ACC112 (cell line): ENCODE measurements around the gene RYR2.

Source experiments
- H2AFZ ChIP-seq: fragments of 200-600 bp; sonication (generic); one replicate; pipeline ENCODE4 v1.6.0; 2017; ENCODE audit warnings: antibody characterized with exemption, low read length; ENCODE audit not compliant: unreplicated experiment
- H3K27ac ChIP-seq: fragments of 200-600 bp; sonication (generic); 2 replicates; pipeline ENCODE4 v1.5.1; 2014; ENCODE audit warnings: low read depth, mild to moderate bottlenecking, antibody characterized with exemption, low read length, moderate library complexity
- H3K27me3 ChIP-seq: fragments of 200-600 bp; sonication (generic); 2 replicates; pipeline ENCODE4 v1.6.1; 2014; ENCODE audit warnings: mild to moderate bottlenecking, antibody characterized with exemption, low read length, moderate library complexity, mixed read lengths; ENCODE audit not compliant: insufficient read depth
- H3K36me3 ChIP-seq: fragments of 200-600 bp; sonication (generic); 2 replicates; pipeline ENCODE4 v1.6.1; 2016; ENCODE audit warnings: mild to moderate bottlenecking, antibody characterized with exemption, low read length, moderate library complexity, mixed read lengths; ENCODE audit not compliant: insufficient read depth
- H3K4me1 ChIP-seq: fragments of 200-600 bp; sonication (generic); one replicate; pipeline ENCODE4 v1.6.1; 2016; ENCODE audit warnings: low read length, mixed read lengths; ENCODE audit not compliant: insufficient read depth, unreplicated experiment, control insufficient read depth
- H3K4me3 ChIP-seq: fragments of 200-600 bp; sonication (generic); 2 replicates; pipeline ENCODE4 v1.5.1; 2014; ENCODE audit warnings: mild to moderate bottlenecking, low read depth, low read length
- H3K79me2 ChIP-seq: fragments of 200-600 bp; sonication (generic); one replicate; pipeline ENCODE4 v1.6.0; 2016; ENCODE audit warnings: low read length; ENCODE audit not compliant: control insufficient read depth, unreplicated experiment, insufficient read depth

The RYR2 gene

DNA sequence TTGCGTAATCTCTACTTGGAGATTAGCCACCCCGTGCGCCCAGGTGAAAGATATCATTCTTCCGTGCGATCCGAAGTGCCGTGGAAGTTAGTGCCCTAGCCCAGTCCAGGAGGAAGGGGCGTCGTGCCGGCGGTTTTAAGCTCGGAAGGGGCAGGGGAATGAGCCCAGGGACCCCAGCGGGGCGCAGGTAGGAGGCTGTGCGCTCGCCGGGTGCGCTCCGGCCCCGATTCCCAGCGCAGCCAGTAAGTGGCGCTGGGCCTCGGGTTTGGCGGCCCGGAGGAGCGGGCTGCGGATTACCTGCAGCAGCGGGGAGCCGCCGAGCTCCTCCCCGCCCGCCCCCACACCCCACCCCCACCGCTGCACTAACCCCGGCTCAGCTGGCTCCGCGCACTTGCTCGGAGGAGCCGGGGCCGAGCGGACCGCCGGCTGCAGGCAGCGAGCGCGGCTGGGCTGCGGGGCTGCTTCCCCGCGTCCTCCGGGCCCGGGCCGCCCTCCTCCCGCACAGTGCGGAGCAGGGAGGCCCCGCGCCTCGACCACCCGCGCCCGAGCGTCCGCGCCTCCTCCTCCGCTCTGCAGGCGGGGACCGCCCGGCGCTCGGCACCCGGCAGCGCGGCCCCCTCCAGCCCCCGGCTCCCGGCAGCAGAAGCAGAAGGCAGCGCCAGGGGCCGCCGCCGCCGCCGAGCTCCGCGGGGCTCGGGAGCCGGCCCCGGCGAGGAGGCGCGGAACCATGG, at the start of gene RYR2:
Gene RYR2 (plus strand): TSS at position 390 of the 731 bp plus-strand sequence. CDS start 338 bp downstream, at position 728.
- Histone ChIP-seq H3K79me2 (no peaks in the 10 kb centered on the region), H3K4me3 (no peak within 1 kb of the TSS), H3K36me3 (no peaks in the 10 kb centered on the region), H3K27me3 (peaks cover 38% of the 10 kb centered on the region), H3K27ac (no peak within 1 kb of the TSS), H2AFZ (no peak within 1 kb of the TSS), H3K4me1 (no peaks in the 10 kb centered on the region)

DNA sequence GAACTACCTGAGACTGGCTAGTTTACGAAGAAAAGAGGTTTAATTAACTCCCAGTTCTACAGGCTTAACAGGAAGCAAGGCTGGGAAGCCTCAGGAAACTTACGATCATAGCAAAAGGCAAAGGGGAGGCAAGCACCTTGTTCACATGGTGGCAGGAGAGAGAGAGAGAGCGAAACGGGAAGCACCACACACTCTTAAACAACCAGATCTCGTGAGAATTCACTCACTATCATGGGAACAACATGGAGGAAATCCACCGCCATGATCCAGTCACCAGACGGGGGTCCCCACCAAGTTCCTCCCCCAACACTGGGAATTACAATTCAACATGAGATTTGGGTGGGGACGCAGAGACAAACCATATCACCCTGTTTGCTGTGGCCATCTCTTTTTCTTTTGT, 49.5 kb upstream of the RYR2 start:
- H3K4me3 ChIP-seq, result no peak overlapping the region
- no peak overlapping the region for H3K27ac ChIP-seq
- H3K4me1 ChIP-seq, result no peaks in the 10 kb centered on the region
- H3K79me2 ChIP-seq, result no peaks in the 10 kb centered on the region
- no peak overlapping the region for H2AFZ ChIP-seq
- no peaks in the 10 kb centered on the region for H3K27me3 ChIP-seq
- H3K36me3 ChIP-seq, result no peaks in the 10 kb centered on the region

DNA sequence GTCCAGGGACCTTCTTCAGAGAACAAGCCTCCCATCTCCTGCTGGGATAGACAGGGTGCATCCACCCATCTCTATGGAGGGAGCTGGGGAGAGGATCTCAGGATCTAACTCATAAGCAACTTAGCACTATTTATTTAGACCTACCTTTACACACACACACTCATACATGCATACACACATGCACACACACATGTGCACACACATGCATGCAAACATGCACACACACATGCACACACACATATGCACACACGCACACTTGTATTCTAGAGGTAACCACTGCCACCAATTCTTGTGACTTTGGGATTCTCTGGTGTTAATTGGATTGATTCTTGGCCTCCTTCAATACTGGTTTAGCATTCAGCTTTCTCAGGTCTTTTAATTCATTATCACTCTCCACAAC, 47.5 kb upstream of the RYR2 start:
- no peaks in the 10 kb centered on the region for H3K79me2 ChIP-seq
- no peaks in the 10 kb centered on the region for H3K36me3 ChIP-seq
- H2AFZ ChIP-seq, result no peak overlapping the region
- no peaks in the 10 kb centered on the region for H3K4me1 ChIP-seq
- no peak overlapping the region for H3K27ac ChIP-seq
- no peak overlapping the region for H3K4me3 ChIP-seq
- H3K27me3 ChIP-seq, result no peaks in the 10 kb centered on the region

DNA sequence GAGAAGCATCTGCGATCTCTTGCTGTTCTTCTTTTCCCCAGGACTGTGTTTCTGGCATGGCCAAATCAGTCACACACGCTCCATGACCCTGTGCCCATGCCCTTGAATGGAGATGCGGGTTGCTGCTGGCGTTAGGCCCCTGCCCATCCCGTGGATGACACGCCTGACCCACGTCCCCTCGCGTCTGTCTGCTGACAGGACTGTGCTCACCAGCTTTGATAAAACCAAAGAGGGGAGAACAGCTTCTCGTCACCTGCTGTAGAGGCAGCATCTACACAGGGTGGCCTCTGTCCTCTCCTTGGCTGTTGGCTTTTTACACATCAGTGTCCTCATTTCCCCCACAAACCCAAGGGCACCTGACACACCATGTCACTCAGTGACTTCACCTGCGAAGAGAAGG, 44.6 kb upstream of the RYR2 start:
- Histone ChIP-seq H3K4me3 (no peak overlapping the region), H3K4me1 (no peaks in the 10 kb centered on the region), H3K79me2 (no peaks in the 10 kb centered on the region), H3K27me3 (no peaks in the 10 kb centered on the region), H3K36me3 (no peaks in the 10 kb centered on the region), H3K27ac (no peak overlapping the region), H2AFZ (no peak overlapping the region)

DNA sequence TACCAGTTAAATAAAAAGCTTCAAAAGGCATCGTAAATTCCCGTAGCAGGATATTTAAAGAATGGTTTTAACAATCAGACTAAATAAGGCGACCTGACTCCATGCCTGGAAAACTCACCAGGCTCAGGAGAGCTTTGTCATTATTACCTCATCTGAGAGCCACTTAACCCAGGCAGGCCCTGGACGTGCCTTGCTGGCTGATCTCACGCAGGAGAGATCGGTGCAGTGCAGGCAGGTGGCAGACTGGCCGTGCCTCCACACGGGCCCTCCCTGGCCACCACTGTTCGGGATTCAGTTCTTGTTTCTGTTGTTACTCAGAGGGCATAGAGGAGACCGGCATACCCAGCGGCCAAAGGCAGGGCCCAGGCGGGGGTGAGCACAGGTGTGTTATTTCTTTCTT, 44.1 kb upstream of the RYR2 start:
- Histone ChIP-seq H3K27ac (no peak overlapping the region), H3K36me3 (no peaks in the 10 kb centered on the region), H3K79me2 (no peaks in the 10 kb centered on the region), H2AFZ (no peak overlapping the region), H3K27me3 (no peaks in the 10 kb centered on the region), H3K4me3 (no peak overlapping the region), H3K4me1 (no peaks in the 10 kb centered on the region)

DNA sequence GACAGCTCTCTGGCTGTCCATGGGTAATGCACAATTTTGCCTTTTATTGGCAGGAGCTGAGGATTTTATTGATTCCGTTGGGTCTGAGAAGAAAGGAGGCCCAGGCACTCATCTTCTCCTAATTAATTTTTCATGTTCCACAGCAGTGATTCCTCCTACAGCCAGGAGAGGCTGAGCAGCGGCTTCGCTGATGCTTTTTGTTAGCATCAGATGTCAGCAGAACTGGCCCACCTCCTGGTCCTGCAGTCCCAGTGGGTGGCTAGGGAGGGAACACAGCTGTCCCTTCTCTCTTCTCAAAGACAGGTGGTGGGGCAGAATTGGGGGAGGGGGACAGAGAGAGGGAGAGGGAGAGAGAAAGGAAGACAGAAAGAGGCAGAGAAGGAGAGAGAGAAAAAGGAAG, 43.4 kb upstream of the RYR2 start:
- no peak overlapping the region for H3K4me3 ChIP-seq
- no peaks in the 10 kb centered on the region for H3K79me2 ChIP-seq
- H3K4me1 ChIP-seq, result no peaks in the 10 kb centered on the region
- no peaks in the 10 kb centered on the region for H3K36me3 ChIP-seq
- H2AFZ ChIP-seq, result no peak overlapping the region
- no peaks in the 10 kb centered on the region for H3K27me3 ChIP-seq
- no peak overlapping the region for H3K27ac ChIP-seq

DNA sequence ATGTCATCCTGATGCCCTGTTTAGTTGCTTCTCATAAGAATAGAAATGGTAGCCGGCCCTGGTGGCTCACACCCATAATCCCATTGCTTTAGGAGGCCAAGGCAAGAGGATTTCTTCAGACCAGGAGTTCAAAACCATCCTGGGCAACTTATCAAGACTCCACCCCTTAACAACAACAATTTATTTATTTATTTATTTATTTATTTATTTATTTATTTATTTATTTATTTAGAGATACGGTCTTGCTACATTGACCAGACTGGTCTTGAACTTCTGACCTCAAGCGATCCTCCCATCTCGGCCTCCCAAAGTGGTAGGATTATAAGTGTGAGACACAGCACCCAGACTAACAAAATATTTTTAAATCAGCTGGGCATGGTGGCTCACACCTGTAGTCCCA, 41.8 kb upstream of the RYR2 start:
- H3K4me1 ChIP-seq, result no peaks in the 10 kb centered on the region
- no peak overlapping the region for H2AFZ ChIP-seq
- H3K27ac ChIP-seq, result no peak overlapping the region
- H3K79me2 ChIP-seq, result no peaks in the 10 kb centered on the region
- H3K4me3 ChIP-seq, result no peak overlapping the region
- H3K36me3 ChIP-seq, result no peaks in the 10 kb centered on the region
- no peaks in the 10 kb centered on the region for H3K27me3 ChIP-seq

DNA sequence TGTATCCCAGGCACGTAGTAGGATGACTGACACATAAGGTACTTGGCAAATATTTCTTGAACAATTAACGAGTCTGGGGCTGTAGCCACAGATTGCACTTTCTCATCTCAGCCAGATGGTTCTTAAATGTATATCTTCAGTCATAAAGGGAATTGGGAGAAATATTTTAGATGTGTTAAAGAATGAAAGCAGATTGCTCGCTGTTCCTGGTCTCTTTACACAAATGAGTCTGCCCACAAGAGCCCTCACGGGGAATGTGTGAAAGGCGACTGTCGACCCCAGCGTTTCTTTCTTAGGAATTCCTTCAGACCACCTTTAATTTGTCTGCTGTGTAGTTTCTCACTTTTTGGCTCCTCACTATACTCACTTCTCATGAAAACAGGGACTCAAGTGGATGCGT, 38.5 kb upstream of the RYR2 start:
- H3K4me3 ChIP-seq, result no peak overlapping the region

DNA sequence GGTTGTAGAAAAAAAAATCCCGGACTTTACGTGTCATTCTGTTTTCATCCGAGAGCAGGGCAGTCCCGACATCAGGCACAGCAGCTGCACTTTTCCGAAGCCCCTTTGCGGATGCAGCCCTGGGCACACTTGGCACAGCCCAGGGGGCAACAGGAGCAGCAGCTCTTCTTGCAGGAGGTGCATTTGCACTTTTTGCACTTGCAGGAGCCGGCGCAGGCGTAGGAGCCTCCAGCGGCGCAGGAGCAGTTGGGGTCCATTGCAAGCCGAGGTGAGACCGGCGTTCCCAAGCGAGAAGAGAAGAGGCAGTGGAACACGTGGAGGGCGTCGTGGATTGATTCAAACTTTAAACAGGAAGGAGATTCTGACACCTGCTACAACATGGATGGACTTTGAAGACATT, 37.9 kb upstream of the RYR2 start, which contains the start of gene MT1HL1:
Gene MT1HL1 (minus strand): TSS at position 326 of the 400 bp plus-strand sequence. CDS start 69 bp downstream, at position 257.
- Histone ChIP-seq H2AFZ (no peak within 1 kb of the TSS), H3K27ac (no peak within 1 kb of the TSS), H3K4me3 (no peak within 1 kb of the TSS), H3K79me2 (no peaks in the 10 kb centered on the region), H3K36me3 (no peaks in the 10 kb centered on the region), H3K4me1 (no peaks in the 10 kb centered on the region), H3K27me3 (no peaks in the 10 kb centered on the region)

More for the DNA sequence above, 38.5 kb upstream of the RYR2 start:
- H3K36me3 ChIP-seq, result no peaks in the 10 kb centered on the region
- H3K4me1 ChIP-seq, result no peaks in the 10 kb centered on the region
- H2AFZ ChIP-seq, result no peak overlapping the region
- no peak overlapping the region for H3K27ac ChIP-seq
- no peaks in the 10 kb centered on the region for H3K27me3 ChIP-seq
- no peaks in the 10 kb centered on the region for H3K79me2 ChIP-seq

DNA sequence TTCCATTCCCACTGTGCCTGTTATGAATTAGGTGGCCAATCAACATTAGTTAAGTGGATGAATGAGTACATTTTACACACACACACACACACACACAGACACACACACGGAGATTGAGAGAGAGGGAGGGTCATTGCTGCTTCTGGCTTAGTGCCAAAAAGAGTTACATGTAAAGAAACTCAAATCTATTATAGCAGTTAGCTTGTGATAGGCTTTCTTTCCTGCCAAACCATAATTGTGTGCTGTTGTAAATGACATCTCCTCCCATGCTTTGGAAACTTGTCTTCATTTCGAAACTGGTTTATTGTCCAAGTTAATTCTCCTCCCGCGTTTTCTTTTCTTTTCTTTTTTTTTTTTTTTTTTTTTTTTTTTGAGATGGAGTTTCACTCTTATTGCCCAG, 36.3 kb upstream of the RYR2 start:
- no peak overlapping the region for H3K4me3 ChIP-seq
- no peaks in the 10 kb centered on the region for H3K4me1 ChIP-seq
- no peaks in the 10 kb centered on the region for H3K27me3 ChIP-seq
- H2AFZ ChIP-seq, result no peak overlapping the region
- no peaks in the 10 kb centered on the region for H3K79me2 ChIP-seq
- H3K36me3 ChIP-seq, result no peaks in the 10 kb centered on the region
- H3K27ac ChIP-seq, result no peak overlapping the region

DNA sequence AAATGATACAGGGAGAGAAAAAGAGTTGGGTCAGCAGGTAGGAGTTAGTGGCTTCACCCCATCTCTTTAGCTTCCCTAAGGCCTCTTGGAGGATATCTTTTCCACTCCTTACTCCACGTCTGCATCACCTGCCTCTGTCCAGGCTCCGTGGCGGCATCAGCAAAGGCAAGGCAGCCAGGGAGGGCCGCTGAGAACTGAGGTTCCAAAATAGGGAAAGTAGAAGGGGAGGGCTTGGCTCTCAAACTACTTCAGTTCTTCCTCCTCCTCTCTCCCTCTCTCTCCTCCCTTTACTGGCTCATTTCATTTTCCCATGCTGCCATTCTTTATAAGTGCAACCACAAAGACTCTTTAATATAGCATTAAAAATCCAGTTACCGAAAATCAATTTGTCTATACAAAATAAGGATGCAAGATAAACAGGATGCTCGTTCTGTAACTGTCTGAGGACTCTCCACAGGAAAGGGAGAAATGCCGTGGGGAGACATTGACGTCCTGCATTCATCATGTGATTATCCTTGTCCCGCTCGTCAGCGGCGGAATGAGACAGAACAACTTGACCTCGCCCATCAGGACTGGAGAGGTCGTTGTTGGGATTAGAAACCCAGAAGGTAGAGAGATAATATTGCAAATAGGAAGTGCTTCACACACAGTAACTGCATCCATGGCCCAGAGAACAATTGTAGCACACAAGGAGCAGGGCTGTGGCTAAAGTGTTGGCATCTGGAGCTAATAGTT, 34.7 kb upstream of the RYR2 start:
- Histone ChIP-seq H3K4me3 (no peak overlapping the region), H3K4me1 (no peaks in the 10 kb centered on the region), H3K27me3 (no peaks in the 10 kb centered on the region), H3K36me3 (no peaks in the 10 kb centered on the region), H3K79me2 (no peaks in the 10 kb centered on the region), H2AFZ (no peak overlapping the region), H3K27ac (no peak overlapping the region)
